Measurements from ENCODE around the gene ROMO1.

DNA sequence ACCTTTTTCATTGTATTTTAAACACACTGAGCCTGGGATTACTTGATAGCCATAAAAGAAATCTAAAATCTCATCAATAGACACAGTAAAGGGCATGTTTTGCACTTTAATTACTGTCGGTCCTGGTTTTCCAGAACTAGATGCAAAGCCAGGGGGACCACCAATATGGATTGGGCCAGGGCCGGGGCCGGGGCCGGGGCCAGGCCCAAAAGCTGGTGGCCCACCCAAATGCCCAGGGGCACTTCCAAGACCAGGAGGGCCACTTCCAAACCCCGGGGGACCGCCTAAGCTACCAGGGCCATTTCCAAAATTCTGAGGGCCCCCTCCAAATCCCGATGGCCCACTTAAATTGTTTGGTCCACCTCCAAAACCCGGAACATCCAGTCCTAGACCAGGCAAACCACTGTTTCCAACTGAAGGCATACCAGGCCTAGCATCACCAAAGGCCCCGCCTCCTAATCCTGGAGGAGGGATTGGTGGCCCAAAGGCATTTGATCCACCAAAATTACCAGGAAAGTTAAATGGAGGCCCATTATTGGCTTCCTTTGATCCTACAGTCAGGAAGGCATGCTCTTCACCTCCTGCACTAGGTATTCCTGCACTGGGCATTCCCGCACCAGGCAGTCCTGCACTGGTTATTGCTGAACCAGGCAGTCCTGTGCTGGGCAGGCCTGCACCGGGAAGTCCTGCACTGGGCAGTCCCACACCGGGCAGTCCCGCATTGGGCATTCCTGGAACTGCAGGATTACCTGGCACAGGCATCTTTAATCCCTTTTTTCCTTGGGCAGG lies 46.4 kb upstream of the ROMO1 start:
- TF ChIP-seq, protein P1, sequence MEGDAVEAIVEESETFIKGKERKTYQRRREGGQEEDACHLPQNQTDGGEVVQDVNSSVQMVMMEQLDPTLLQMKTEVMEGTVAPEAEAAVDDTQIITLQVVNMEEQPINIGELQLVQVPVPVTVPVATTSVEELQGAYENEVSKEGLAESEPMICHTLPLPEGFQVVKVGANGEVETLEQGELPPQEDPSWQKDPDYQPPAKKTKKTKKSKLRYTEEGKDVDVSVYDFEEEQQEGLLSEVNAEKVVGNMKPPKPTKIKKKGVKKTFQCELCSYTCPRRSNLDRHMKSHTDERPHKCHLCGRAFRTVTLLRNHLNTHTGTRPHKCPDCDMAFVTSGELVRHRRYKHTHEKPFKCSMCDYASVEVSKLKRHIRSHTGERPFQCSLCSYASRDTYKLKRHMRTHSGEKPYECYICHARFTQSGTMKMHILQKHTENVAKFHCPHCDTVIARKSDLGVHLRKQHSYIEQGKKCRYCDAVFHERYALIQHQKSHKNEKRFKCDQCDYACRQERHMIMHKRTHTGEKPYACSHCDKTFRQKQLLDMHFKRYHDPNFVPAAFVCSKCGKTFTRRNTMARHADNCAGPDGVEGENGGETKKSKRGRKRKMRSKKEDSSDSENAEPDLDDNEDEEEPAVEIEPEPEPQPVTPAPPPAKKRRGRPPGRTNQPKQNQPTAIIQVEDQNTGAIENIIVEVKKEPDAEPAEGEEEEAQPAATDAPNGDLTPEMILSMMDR (IDR thresholded peaks at IDR 0.05): no peak
- no peak for TF ChIP-seq POLR2A (IDR thresholded peaks at IDR 0.05)
